Prostate gland (tissue), 2 donors: Measurements from ENCODE around the gene TIPARP.

ENCODE experiments used
- POLR2AphosphoS5 ChIP-seq: sonication (generic); formaldehyde crosslinking; IDR thresholded peaks from one replicate; pipeline ENCODE4 v1.6.1; 2017; ENCODE audit warnings: antibody characterized with exemption
- TF ChIP-seq, protein P1 (sequence below), 4 experiments: fragments of 200-600 bp in 2 of 4; fragments of 450-650 bp in 2 of 4; sonication (generic) in 2 of 4; IDR thresholded peaks; 1 replicate in 3 of 4; 2 replicates in 1 of 4; pipeline ENCODE4 v1.5.1; 2016 to 2019; ENCODE audit warnings: antibody characterized with exemption in 4 of 4, mild to moderate bottlenecking in 2 of 4, moderate library complexity in 2 of 4

DNA sequence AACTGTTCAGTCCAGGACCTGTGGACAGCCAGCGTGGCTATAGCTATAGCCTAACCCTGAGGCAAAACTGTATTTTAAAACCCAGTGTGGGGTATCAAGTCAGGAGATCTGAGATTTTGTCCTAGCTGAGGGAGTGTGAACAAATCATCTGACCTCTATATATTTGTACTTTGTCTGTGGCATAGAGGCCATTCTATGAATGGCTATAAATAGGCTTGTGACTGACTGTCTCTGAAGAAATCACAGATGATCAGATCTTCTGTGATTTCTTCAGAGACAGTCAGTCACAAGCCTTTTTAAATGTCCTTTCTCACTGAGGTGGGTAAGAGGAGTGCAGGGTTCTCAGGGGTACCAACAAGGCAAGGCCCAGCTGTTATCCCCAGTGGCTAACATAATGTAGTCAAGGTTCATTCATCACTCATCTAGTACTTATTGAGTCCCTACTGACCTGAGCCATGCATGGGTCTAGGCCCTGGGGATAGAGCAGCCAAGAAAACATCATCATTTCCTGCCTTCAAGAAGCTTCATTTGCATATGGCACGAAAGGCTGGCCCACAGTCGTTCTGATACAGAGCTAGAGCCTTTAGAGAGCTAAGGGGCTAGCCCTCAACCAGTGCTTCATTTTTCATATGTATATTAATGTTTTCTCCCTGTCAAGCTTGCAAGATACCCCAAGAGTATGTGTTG lies 53.3 kb downstream of the TIPARP start:
- TF ChIP-seq, protein P1, sequence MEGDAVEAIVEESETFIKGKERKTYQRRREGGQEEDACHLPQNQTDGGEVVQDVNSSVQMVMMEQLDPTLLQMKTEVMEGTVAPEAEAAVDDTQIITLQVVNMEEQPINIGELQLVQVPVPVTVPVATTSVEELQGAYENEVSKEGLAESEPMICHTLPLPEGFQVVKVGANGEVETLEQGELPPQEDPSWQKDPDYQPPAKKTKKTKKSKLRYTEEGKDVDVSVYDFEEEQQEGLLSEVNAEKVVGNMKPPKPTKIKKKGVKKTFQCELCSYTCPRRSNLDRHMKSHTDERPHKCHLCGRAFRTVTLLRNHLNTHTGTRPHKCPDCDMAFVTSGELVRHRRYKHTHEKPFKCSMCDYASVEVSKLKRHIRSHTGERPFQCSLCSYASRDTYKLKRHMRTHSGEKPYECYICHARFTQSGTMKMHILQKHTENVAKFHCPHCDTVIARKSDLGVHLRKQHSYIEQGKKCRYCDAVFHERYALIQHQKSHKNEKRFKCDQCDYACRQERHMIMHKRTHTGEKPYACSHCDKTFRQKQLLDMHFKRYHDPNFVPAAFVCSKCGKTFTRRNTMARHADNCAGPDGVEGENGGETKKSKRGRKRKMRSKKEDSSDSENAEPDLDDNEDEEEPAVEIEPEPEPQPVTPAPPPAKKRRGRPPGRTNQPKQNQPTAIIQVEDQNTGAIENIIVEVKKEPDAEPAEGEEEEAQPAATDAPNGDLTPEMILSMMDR (IDR thresholded peaks at IDR 0.05), result no peak
- no peak for TF ChIP-seq POLR2AphosphoS5
